HCT116 (cell line): Measurements from ENCODE around the gene BPTF. TPM values are rescaled to one million over a fixed set of nuclear protein-coding genes. Genes with fewer than 3 reads are reported as not detected.

ENCODE experiments used
- ATAC-seq: fragments of 200-7000 bp; cut with Tn5 transposase; 2 replicates; pipeline ENCODE4 v1.9.1; 2020; ENCODE audit warnings: mild to moderate bottlenecking, moderate library complexity
- BruUV-seq: library from RNA; stranded (reverse); fragments of 400-500 nt; replicated peaks from 2 replicates; lab custom pipeline; 2021; lab: Mats Ljungman, UMichigan
- CTCF ChIA-PET: fragments of 300-600 bp; sonication (Branson Sonifier 250); formaldehyde crosslinking; loops from one replicate; lab custom pipeline; 2021; ENCODE audit warnings: antibody characterized with exemption; lab: Charles Lee
- POLR2A ChIA-PET: fragments of 300-600, 350-600 bp; sonication (Branson Sonifier 250); formaldehyde crosslinking; loops from one replicate; lab custom pipeline; 2021; ENCODE audit warnings: antibody characterized with exemption; lab: Charles Lee
- RAD21 ChIA-PET, 2 experiments: fragments of 300-600 bp; sonication (Branson Sonifier 250); formaldehyde crosslinking; loops; one replicate each; lab custom pipeline; 2023; ENCODE audit warnings: low total read pairs in 2 of 2; ENCODE audit not compliant: uncharacterized antibody in 2 of 2, unreplicated experiment in 2 of 2, low non-redundant PET in 1 of 2; lab: Charles Lee
- DNase-seq: peaks from one replicate; pipeline ENCODE4 v3.0.0-alpha.2; 2010; ENCODE audit warnings: low read depth, low spot score
- H2AFZ ChIP-seq: fragments of 200-600 bp; shearing (Covaris generic), sonication (generic); 2 replicates; pipeline ENCODE4 v1.6.1; 2017; ENCODE audit warnings: low read depth, mixed run types, mixed read lengths, antibody characterized with exemption, low read length; ENCODE audit not compliant: poor library complexity, severe bottlenecking
- H3K27ac ChIP-seq: 2 replicates; pipeline ENCODE4 v1.5.1; 2012; ENCODE audit warnings: low read depth, low read length
- H3K27me3 ChIP-seq: fragments of 200-600 bp; sonication (generic); 2 replicates; pipeline ENCODE4 v1.6.1; 2016; ENCODE audit warnings: mixed run types, low read length, mixed read lengths; ENCODE audit not compliant: insufficient read depth
- H3K36me3 ChIP-seq, 2 experiments: fragments of 200-500 bp in 1 of 2; fragments of 200-600 bp in 1 of 2; sonication (Bioruptor generic) in 1 of 2; sonication (generic) in 1 of 2; 2 replicates each; pipeline versions ENCODE4 v1.5.1 to v1.6.1; 2014 to 2016; ENCODE audit warnings: low read length in 2 of 2, inconsistent platforms in 1 of 2, mixed read lengths in 1 of 2, mixed run types in 1 of 2; ENCODE audit not compliant: insufficient read depth in 2 of 2, control insufficient read depth in 1 of 2
- H3K4me1 ChIP-seq, 2 experiments: fragments of 200-600 bp in 1 of 2; sonication (generic) in 1 of 2; 2 replicates each; pipeline versions ENCODE4 v1.5.1 to v1.6.1; 2012 to 2017; ENCODE audit warnings: low read length in 2 of 2, inconsistent platforms in 1 of 2, mild to moderate bottlenecking in 1 of 2, mixed read lengths in 1 of 2, mixed run types in 1 of 2, moderate library complexity in 1 of 2; ENCODE audit not compliant: insufficient read depth in 2 of 2, control insufficient read depth in 1 of 2
- H3K4me2 ChIP-seq: fragments of 200-600 bp; sonication (generic); 2 replicates; pipeline ENCODE4 v1.6.1; 2017; ENCODE audit warnings: mixed run types, low read length, mixed read lengths
- H3K4me3 ChIP-seq, 2 experiments: fragments of 200-600 bp in 1 of 2; sonication (generic) in 1 of 2; replicated peaks in 1 of 2; 2 replicates each; pipeline ENCODE4 v1.5.1; 2011 to 2016; ENCODE audit warnings: low read length in 2 of 2, control low read depth in 1 of 2, low read depth in 1 of 2, mild to moderate bottlenecking in 1 of 2, mixed read lengths in 1 of 2, mixed run types in 1 of 2
- H3K79me2 ChIP-seq: fragments of 200-600 bp; sonication (generic); 2 replicates; pipeline ENCODE4 v1.6.1; 2017; ENCODE audit warnings: mild to moderate bottlenecking, mixed run types, low read length, moderate library complexity, mixed read lengths; ENCODE audit not compliant: insufficient read depth
- H3K9ac ChIP-seq: fragments of 200-600 bp; sonication (generic); 2 replicates; pipeline ENCODE4 v1.6.1; 2016; ENCODE audit warnings: low read length, mixed read lengths
- H3K9me2 ChIP-seq: fragments of 200-600 bp; sonication (generic), shearing (Covaris generic); 2 replicates; pipeline ENCODE4 v1.6.1; 2017; ENCODE audit warnings: mixed run types, mild to moderate bottlenecking, moderate library complexity; ENCODE audit not compliant: insufficient read depth
- H3K9me3 ChIP-seq, 2 experiments: fragments of 200-500 bp in 1 of 2; fragments of 200-600 bp in 1 of 2; sonication (Bioruptor generic) in 1 of 2; sonication (generic) in 1 of 2; 2 replicates each; pipeline ENCODE4 v1.6.1; 2014 to 2017; ENCODE audit warnings: low read length in 2 of 2, mixed read lengths in 2 of 2, inconsistent platforms in 1 of 2, low read depth in 1 of 2, mild to moderate bottlenecking in 1 of 2, mixed run types in 1 of 2, moderate library complexity in 1 of 2; ENCODE audit not compliant: control insufficient read depth in 1 of 2, insufficient read depth in 1 of 2
- H4K20me1 ChIP-seq: fragments of 200-600 bp; sonication (generic), shearing (Covaris generic); 2 replicates; pipeline ENCODE4 v1.6.1; 2017; ENCODE audit warnings: mixed run types, mild to moderate bottlenecking, moderate library complexity; ENCODE audit not compliant: insufficient read depth
- ATF3 ChIP-seq: IDR thresholded peaks from 2 replicates; pipeline ENCODE4 v1.6.1; 2012
- CEBPB ChIP-seq: IDR thresholded peaks from 2 replicates; pipeline ENCODE4 v1.6.1; 2012; ENCODE audit warnings: low read depth
- EZH2 ChIP-seq: fragments of 200-600 bp; sonication (generic); IDR thresholded peaks from 2 replicates; pipeline ENCODE4 v1.6.1; 2017; ENCODE audit warnings: antibody characterized with exemption, mixed run types
- EZH2phosphoT487 ChIP-seq: fragments of 200-600 bp; IDR thresholded peaks from 2 replicates; pipeline ENCODE4 v1.6.1; 2018; ENCODE audit warnings: antibody characterized with exemption, borderline replicate concordance
- SIN3A ChIP-seq: IDR thresholded peaks from 2 replicates; pipeline ENCODE4 v1.6.1; 2012; ENCODE audit warnings: low read depth
- SP1 ChIP-seq: IDR thresholded peaks from 2 replicates; pipeline ENCODE4 v1.6.1; 2012; ENCODE audit warnings: low read depth
- TCF7L2 ChIP-seq: IDR thresholded peaks from 2 replicates; pipeline ENCODE4 v1.7.0; 2011; ENCODE audit warnings: borderline replicate concordance, inconsistent platforms; ENCODE audit not compliant: insufficient read depth, insufficient read length; ENCODE audit errors: extremely low read depth
- ZFX ChIP-seq: fragments of 450-650 bp; IDR thresholded peaks from 2 replicates; pipeline ENCODE4 v1.6.1; 2017
- intact Hi-C: fragments of 100-400 bp; cut with micrococcal nuclease; formaldehyde crosslinking; loops from 2 replicates; pipeline ENCODE4 v1.10.0; 2022
- total RNA-seq: library from RNA; stranded (reverse); gene quantifications from one replicate; pipeline ENCODE4 v1.2.1, GENCODE V29; 2021; ENCODE audit not compliant: unreplicated experiment

BPTF gene
- total RNA-seq, 1 experiment from 2014 or later: 114 TPM

- RAD21 ChIA-PET: no interaction called here
- CTCF ChIA-PET: no interaction called here
- ATAC-seq (no peak), DNase-seq (no peak)
- POLR2A ChIA-PET: no interaction called here
- no peaks in the 10 kb centered on the region for H3K9me3 ChIP-seq
- BruUV-seq: no TSS peak
- no peaks in the 10 kb centered on the region for H4K20me1 ChIP-seq
- H2AFZ ChIP-seq: no peak overlapping the region
- TF ChIP-seq EZH2phosphoT487 (no peak), CEBPB (no peak), EZH2 (no peak), ATF3 (no peak)
- intact Hi-C loops: no loop called here
- peaks cover 6 to 10% of the 10 kb centered on the region in 2 experiments for H3K36me3 ChIP-seq
- no peaks in the 10 kb centered on the region for H3K9me2 ChIP-seq
- no peak overlapping the region for H3K4me2 ChIP-seq
- peaks cover 100% of the 10 kb centered on the region for H3K79me2 ChIP-seq
- no peak overlapping the region for H3K4me3 ChIP-seq
- H3K9ac ChIP-seq: no peak overlapping the region
- H3K4me1 ChIP-seq: no peaks in the 10 kb centered on the region
- H3K27me3 ChIP-seq: no peaks in the 10 kb centered on the region
- H3K27ac ChIP-seq: no peak overlapping the region
Measured at GRCh38 chr17:67853703-67854102, 28.4 kb downstream of the BPTF start.

GRCh38 chr17:67854378-67854777, 29.1 kb downstream of the BPTF start:
- CTCF ChIA-PET: no interaction called here
- Histone ChIP-seq H3K4me2 (no peak overlapping the region), H3K27me3 (no peaks in the 10 kb centered on the region), H3K4me1 (no peaks in the 10 kb centered on the region), H2AFZ (no peak overlapping the region), H4K20me1 (no peaks in the 10 kb centered on the region), H3K27ac (no peak overlapping the region), H3K9me3 (no peaks in the 10 kb centered on the region), H3K9me2 (no peaks in the 10 kb centered on the region), H3K9ac (no peak overlapping the region), H3K4me3 (no peak overlapping the region), H3K36me3 (peaks cover 6 to 10% of the 10 kb centered on the region in 2 experiments), H3K79me2 (peaks cover 100% of the 10 kb centered on the region)
- TF ChIP-seq ZFX (no peak), TCF7L2 (no peak), SP1 (no peak), SIN3A (no peak), CEBPB (no peak), EZH2phosphoT487 (no peak)
- RAD21 ChIA-PET: no interaction called here
- POLR2A ChIA-PET: no interaction called here
- intact Hi-C loops: no loop called here
- BruUV-seq: no TSS peak
- no peak for ATAC-seq
- no peak for DNase-seq
